HepG2 (cell line): Measurements from ENCODE around the gene ADGRG1. TPM values are rescaled to one million over a fixed set of nuclear protein-coding genes. Genes with fewer than 3 reads are reported as not detected.

ENCODE experiments used
- CEBPG ChIP-seq: IDR thresholded peaks from 2 replicates; pipeline ENCODE4 v1.6.1; 2016
- GATAD1 ChIP-seq: IDR thresholded peaks from 2 replicates; pipeline ENCODE4 v1.6.1; 2016; ENCODE audit warnings: missing genetic modification reagents, missing compliant biosample characterization
- GZF1 ChIP-seq: sonication (generic); formaldehyde crosslinking; IDR thresholded peaks from 2 replicates; pipeline ENCODE4 v1.5.1; 2020; ENCODE audit warnings: mild to moderate bottlenecking, missing genetic modification reagents
- KAT2B ChIP-seq: fragments of 150-350 bp; IDR thresholded peaks from 2 replicates; pipeline ENCODE4 v1.6.1; 2014; ENCODE audit warnings: low read depth, low read length, borderline replicate concordance
- LRRFIP1 ChIP-seq: sonication (generic); formaldehyde crosslinking; conservative IDR thresholded peaks from 2 replicates; pipeline ENCODE4 v1.4.0; 2020; ENCODE audit warnings: missing genetic modification reagents
- NFAT5 ChIP-seq: sonication (generic); formaldehyde crosslinking; IDR thresholded peaks from 2 replicates; pipeline ENCODE4 v1.4.0; 2020; ENCODE audit warnings: missing genetic modification reagents
- NFKB2 ChIP-seq: sonication (generic); formaldehyde crosslinking; IDR thresholded peaks from 2 replicates; pipeline ENCODE4 v1.4.0; 2020; ENCODE audit warnings: missing genetic modification reagents, borderline replicate concordance
- POLR2G ChIP-seq: fragments of 200-400 bp; formaldehyde crosslinking; IDR thresholded peaks from 2 replicates; pipeline ENCODE4 v1.6.1; 2018; ENCODE audit warnings: mild to moderate bottlenecking, low read depth, low read length, moderate library complexity
- SP2 ChIP-seq: sonication (generic); formaldehyde crosslinking; IDR thresholded peaks from 2 replicates; pipeline ENCODE4 v1.5.1; 2020; ENCODE audit warnings: mild to moderate bottlenecking, missing genetic modification reagents
- SP5 ChIP-seq: IDR thresholded peaks from 2 replicates; pipeline ENCODE4 v1.6.1; 2016; ENCODE audit warnings: low read depth, borderline replicate concordance
- TFE3 ChIP-seq: IDR thresholded peaks from 2 replicates; pipeline ENCODE4 v1.6.1; 2016
- XBP1 ChIP-seq: sonication (generic); formaldehyde crosslinking; IDR thresholded peaks from 2 replicates; pipeline ENCODE4 v1.5.0; 2020; ENCODE audit warnings: missing genetic modification reagents
- ZNF34 ChIP-seq: sonication (generic); formaldehyde crosslinking; IDR thresholded peaks from 2 replicates; pipeline ENCODE4 v1.4.0; 2020; ENCODE audit warnings: mild to moderate bottlenecking, missing genetic modification reagents, borderline replicate concordance
- ZNF569 ChIP-seq: sonication (generic); formaldehyde crosslinking; IDR thresholded peaks from 2 replicates; pipeline ENCODE4 v1.5.0; 2020; ENCODE audit warnings: mild to moderate bottlenecking, missing genetic modification reagents, moderate library complexity, borderline replicate concordance
- ZNF780A ChIP-seq: sonication (generic); formaldehyde crosslinking; IDR thresholded peaks from 2 replicates; pipeline ENCODE4 v1.8.0; 2022; ENCODE audit warnings: mild to moderate bottlenecking, missing genetic modification reagents, moderate library complexity
- ZSCAN9 ChIP-seq: IDR thresholded peaks from 2 replicates; pipeline ENCODE4 v1.6.1; 2016; ENCODE audit warnings: borderline replicate concordance
- polyA plus RNA-seq, 8 experiments: library from polyadenylated mRNA; depleted of rRNA in 3 of 8; stranded (reverse) in 7 of 8; unstranded in 1 of 8; fragments of >200 nt; fragmentation: Illumina TruSeq in 4 of 8; extraction: Trizol in 4 of 8; gene quantifications; 2 replicates each; pipeline versions ENCODE4 v1.2.1 to v1.2.3, GENCODE V29; 2011 to 2016; ENCODE audit warnings: low read depth in 4 of 8, missing spikeins in 1 of 8, mixed read lengths in 1 of 8; ENCODE audit not compliant: insufficient read depth in 1 of 8
- total RNA-seq, 5 experiments: library from RNA; depleted of rRNA; stranded (reverse); fragments of >200 nt; fragmentation: Illumina TruSeq; extraction: Trizol; gene quantifications; 2 replicates each; pipeline ENCODE4 v1.2.3, GENCODE V29; 2016; ENCODE audit warnings: low read depth in 1 of 5
- TF ChIP-seq, protein P1 (sequence below): sonication (generic); formaldehyde crosslinking; conservative IDR thresholded peaks from 2 replicates; pipeline ENCODE4 v1.4.0; 2020; ENCODE audit warnings: missing genetic modification reagents
- TF ChIP-seq, protein P2 (sequence below): sonication (generic); formaldehyde crosslinking; IDR thresholded peaks from 2 replicates; pipeline ENCODE4 v1.8.0; 2022; ENCODE audit warnings: mild to moderate bottlenecking, missing genetic modification reagents, moderate library complexity

The ADGRG1 gene
- total and polyA plus RNA-seq, 2 of the 13 experiments (the other 11 are each of a cell fraction or from before 2014, with no cell fraction given) = 2.7 to 5.9 TPM

- 0 out of 2 replicates have a peak, but pooled peaks have one; percentile 39 for TF ChIP-seq NFAT5
- no peak for TF ChIP-seq ZNF34 (CRISPR knock-in tag)
- peak; percentile 59 for TF ChIP-seq SP5 (CRISPR knock-in tag)
- peak; percentile 77 for TF ChIP-seq GATAD1
- no peak for TF ChIP-seq ZNF569 (CRISPR knock-in tag)
- peak; percentile 89; the same call in 1 of the 2 replicates for TF ChIP-seq NFKB2 (CRISPR knock-in tag)
- no peak for TF ChIP-seq KAT2B
- TF ChIP-seq, protein P1, sequence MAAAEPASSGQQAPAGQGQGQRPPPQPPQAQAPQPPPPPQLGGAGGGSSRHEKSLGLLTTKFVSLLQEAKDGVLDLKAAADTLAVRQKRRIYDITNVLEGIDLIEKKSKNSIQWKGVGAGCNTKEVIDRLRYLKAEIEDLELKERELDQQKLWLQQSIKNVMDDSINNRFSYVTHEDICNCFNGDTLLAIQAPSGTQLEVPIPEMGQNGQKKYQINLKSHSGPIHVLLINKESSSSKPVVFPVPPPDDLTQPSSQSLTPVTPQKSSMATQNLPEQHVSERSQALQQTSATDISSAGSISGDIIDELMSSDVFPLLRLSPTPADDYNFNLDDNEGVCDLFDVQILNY (CRISPR knock-in tag) = no peak
- no peak for TF ChIP-seq ZNF780A (CRISPR knock-in tag)
- TF ChIP-seq SP2 (CRISPR knock-in tag) = no peak
- TF ChIP-seq ZSCAN9 = 0 out of 2 replicates have a peak, but pooled peaks have one; percentile 70
- TF ChIP-seq GZF1 (CRISPR knock-in tag) = no peak
- TF ChIP-seq LRRFIP1 = no peak
- no peak for TF ChIP-seq POLR2G
- TF ChIP-seq, protein P2, sequence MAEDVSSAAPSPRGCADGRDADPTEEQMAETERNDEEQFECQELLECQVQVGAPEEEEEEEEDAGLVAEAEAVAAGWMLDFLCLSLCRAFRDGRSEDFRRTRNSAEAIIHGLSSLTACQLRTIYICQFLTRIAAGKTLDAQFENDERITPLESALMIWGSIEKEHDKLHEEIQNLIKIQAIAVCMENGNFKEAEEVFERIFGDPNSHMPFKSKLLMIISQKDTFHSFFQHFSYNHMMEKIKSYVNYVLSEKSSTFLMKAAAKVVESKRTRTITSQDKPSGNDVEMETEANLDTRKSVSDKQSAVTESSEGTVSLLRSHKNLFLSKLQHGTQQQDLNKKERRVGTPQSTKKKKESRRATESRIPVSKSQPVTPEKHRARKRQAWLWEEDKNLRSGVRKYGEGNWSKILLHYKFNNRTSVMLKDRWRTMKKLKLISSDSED (CRISPR knock-in tag) = no peak
- no peak for TF ChIP-seq XBP1 (CRISPR knock-in tag)
- no peak for TF ChIP-seq TFE3 (CRISPR knock-in tag)
- TF ChIP-seq CEBPG = no peak
Observed at GRCh38 chr16:57648581-57649442, 20.4 kb downstream of the ADGRG1 start (continued).
